H1 (cell line): ENCODE data around the gene CCDC121. TPM values are rescaled to one million over a fixed set of nuclear protein-coding genes. Genes with fewer than 3 reads are reported as not detected.

Experiments
- ASH2L ChIP-seq: fragments of 200-600, 300-600 bp; sonication (generic); IDR thresholded peaks from one replicate; pipeline ENCODE4 v1.7.1; 2017; ENCODE audit warnings: low read length
- ATF2 ChIP-seq: IDR thresholded peaks from 2 replicates; pipeline ENCODE4 v1.6.1; 2012; ENCODE audit warnings: low read length, inconsistent platforms
- BCL11A ChIP-seq, 2 experiments: IDR thresholded peaks; one replicate each; pipeline ENCODE4 v1.6.1; 2011; ENCODE audit warnings: low read depth in 2 of 2, low read length in 2 of 2, mild to moderate bottlenecking in 2 of 2
- BRCA1 ChIP-seq: IDR thresholded peaks from 2 replicates; pipeline ENCODE4 v1.6.1; 2012; ENCODE audit warnings: low read depth, low read length, improper control_type of control experiment
- CREB1 ChIP-seq: IDR thresholded peaks from 2 replicates; pipeline ENCODE4 v1.6.1; 2012; ENCODE audit warnings: inconsistent platforms
- CTBP2 ChIP-seq: IDR thresholded peaks from 2 replicates; pipeline ENCODE4 v1.7.0; 2011; ENCODE audit warnings: borderline replicate concordance, mild to moderate bottlenecking, moderate library complexity, mixed read lengths, low read length; ENCODE audit not compliant: insufficient read depth, insufficient read length
- E2F6 ChIP-seq: IDR thresholded peaks from 2 replicates; pipeline ENCODE4 v1.6.1; 2012; ENCODE audit warnings: inconsistent platforms
- EGR1 ChIP-seq: IDR thresholded peaks from 2 replicates; pipeline ENCODE4 v1.6.1; 2011; ENCODE audit warnings: low read depth, low read length, borderline replicate concordance
- HDAC6 ChIP-seq: IDR thresholded peaks from one replicate; pipeline ENCODE4 v1.7.1; 2012; ENCODE audit warnings: low read depth, mild to moderate bottlenecking, inconsistent platforms, low read length, moderate library complexity
- JUN ChIP-seq: IDR thresholded peaks from 2 replicates; pipeline ENCODE4 v1.6.1; 2011; ENCODE audit warnings: low read depth, mild to moderate bottlenecking, improper control_type of control experiment, low read length
- JUND ChIP-seq: IDR thresholded peaks from 2 replicates; pipeline ENCODE4 v1.6.1; 2011; ENCODE audit warnings: mild to moderate bottlenecking, improper control_type of control experiment, low read length
- PHF8 ChIP-seq: fragments of 200-600 bp; sonication (generic); conservative IDR thresholded peaks from 2 replicates; pipeline ENCODE4 v1.7.1; 2012; ENCODE audit warnings: low read depth, mild to moderate bottlenecking, inconsistent platforms, low read length, moderate library complexity
- RBBP5 ChIP-seq: IDR thresholded peaks from 2 replicates; pipeline ENCODE4 v1.7.1; 2012; ENCODE audit warnings: low read depth, mild to moderate bottlenecking, inconsistent platforms, low read length, moderate library complexity, borderline replicate concordance
- RNF2 ChIP-seq: fragments of 200-900, 300-1000 bp; sonication (generic); IDR thresholded peaks from 2 replicates; pipeline ENCODE4 v1.7.1; 2016; ENCODE audit warnings: borderline replicate concordance, low read depth, mild to moderate bottlenecking, antibody characterized with exemption, low read length; ENCODE audit not compliant: poor library complexity, severe bottlenecking; ENCODE audit errors: missing control alignments
- SRF ChIP-seq: IDR thresholded peaks from 2 replicates; pipeline ENCODE4 v1.6.1; 2011; ENCODE audit warnings: mild to moderate bottlenecking, low read depth, low read length, moderate library complexity
- TAF1 ChIP-seq: IDR thresholded peaks from 2 replicates; pipeline ENCODE4 v1.6.1; 2011; ENCODE audit warnings: mild to moderate bottlenecking, low read depth, low read length
- TAF7 ChIP-seq: optimal IDR thresholded peaks from 2 replicates; pipeline ENCODE3; 2011; ENCODE audit warnings: low read depth, mild to moderate bottlenecking, inconsistent platforms, low read length, moderate library complexity, borderline replicate concordance
- TBP ChIP-seq: IDR thresholded peaks from 2 replicates; pipeline ENCODE4 v1.6.1; 2011; ENCODE audit warnings: low read depth, low read length, improper control_type of control experiment
- USF2 ChIP-seq: IDR thresholded peaks from 2 replicates; pipeline ENCODE4 v1.6.1; 2011; ENCODE audit warnings: low read length, improper control_type of control experiment
- polyA plus RNA-seq, 7 experiments: library from polyadenylated mRNA; depleted of rRNA in 3 of 7; stranded (reverse) in 5 of 7; unstranded in 2 of 7; fragments of >200 nt in 5 of 7; fragments of 200-250 nt in 2 of 7; gene quantifications; 1 replicate in 5 of 7; 2 replicates in 1 of 7; 4 replicates in 1 of 7; pipeline versions ENCODE4 v1.2.1 to v1.2.3, GENCODE V29; 2011 to 2013; ENCODE audit warnings: missing spikeins in 2 of 7, mixed read lengths in 2 of 7
- total RNA-seq: library from RNA; stranded (reverse); fragmentation: NEBNext Ultra II Directional; extraction: Animal tissue kit (Norgen Biotek cat#: 25700); gene quantifications from 2 replicates; pipeline ENCODE4 v1.2.1, GENCODE V29; 2021

CCDC121 gene
- total and polyA plus RNA-seq, 2 of the 8 experiments (the other 6 are each of a cell fraction or from before 2014, with no cell fraction given), result 0.68 to 1.5 TPM

GRCh38 chr2:27582695-27583389 lies 46.0 kb downstream of the CCDC121 start, which contains the start of gene ZNF512 (continued):
- TF ChIP-seq BCL11A (IDR thresholded peaks at IDR 0.05; ENCODE audit: low read depth in 2 of 2, low read length in 2 of 2) (no peak), RBBP5 (0 out of 2 replicates have a peak, but pooled peaks have one; percentile 29), TBP (peak; percentile 84), USF2 (peak; percentile 92), SRF (no peak), JUN (no peak), ASH2L (peak; percentile 51), TAF7 (peak; percentile 83), EGR1 (no peak), TAF1 (peak; percentile 97), CTBP2 (no peak), JUND (no peak), E2F6 (peak; percentile 51), BRCA1 (no peak), PHF8 (peak; percentile 60), RNF2 (no peak), CREB1 (peak; percentile 44; the same call in 1 of the 2 replicates), HDAC6 (no peak), ATF2 (no peak)
